Osteocyte (in vitro differentiated cells): ENCODE results near the gene TRPM6. TPM values are rescaled to one million over a fixed set of nuclear protein-coding genes. Genes with fewer than 3 reads are reported as not detected.

ENCODE experiments used
- DNase-seq: peaks from one replicate; pipeline ENCODE4 v3.0.0; 2021; ENCODE audit warnings: mixed read lengths; ENCODE audit not compliant: unreplicated experiment; ENCODE audit errors: extremely low spot score
- H3K27ac Mint-ChIP-seq: one replicate; pipeline ENCODE4 v1.8.0; 2021; ENCODE audit warnings: mild to moderate bottlenecking, mixed read lengths; ENCODE audit not compliant: unreplicated experiment
- H3K27me3 Mint-ChIP-seq: one replicate; pipeline ENCODE4 v1.8.0; 2021; ENCODE audit warnings: mixed read lengths; ENCODE audit not compliant: unreplicated experiment
- H3K36me3 Mint-ChIP-seq: one replicate; pipeline ENCODE4 v1.8.0; 2021; ENCODE audit warnings: mixed read lengths; ENCODE audit not compliant: unreplicated experiment
- H3K4me1 Mint-ChIP-seq: one replicate; pipeline ENCODE4 v1.8.0; 2021; ENCODE audit warnings: mixed read lengths; ENCODE audit not compliant: unreplicated experiment
- H3K4me3 Mint-ChIP-seq: one replicate; pipeline ENCODE4 v1.8.0; 2021; ENCODE audit warnings: mild to moderate bottlenecking, moderate library complexity, mixed read lengths; ENCODE audit not compliant: unreplicated experiment
- H3K9me3 Mint-ChIP-seq: one replicate; pipeline ENCODE4 v1.8.0; 2021; ENCODE audit warnings: mixed read lengths; ENCODE audit not compliant: unreplicated experiment
- total RNA-seq: library from RNA; stranded (reverse); gene quantifications from 2 replicates; pipeline ENCODE4 v1.2.1, GENCODE V29; 2021
- TF ChIP-seq, protein P1 (sequence below): fragments of 200-600 bp; sonication (generic); IDR thresholded peaks from 2 replicates; pipeline ENCODE4 v1.5.0; 2021; ENCODE audit warnings: antibody characterized with exemption, mild to moderate bottlenecking, moderate library complexity

Gene TRPM6
- total RNA-seq, 1 donor from 2014 or later: not detected

DNA sequence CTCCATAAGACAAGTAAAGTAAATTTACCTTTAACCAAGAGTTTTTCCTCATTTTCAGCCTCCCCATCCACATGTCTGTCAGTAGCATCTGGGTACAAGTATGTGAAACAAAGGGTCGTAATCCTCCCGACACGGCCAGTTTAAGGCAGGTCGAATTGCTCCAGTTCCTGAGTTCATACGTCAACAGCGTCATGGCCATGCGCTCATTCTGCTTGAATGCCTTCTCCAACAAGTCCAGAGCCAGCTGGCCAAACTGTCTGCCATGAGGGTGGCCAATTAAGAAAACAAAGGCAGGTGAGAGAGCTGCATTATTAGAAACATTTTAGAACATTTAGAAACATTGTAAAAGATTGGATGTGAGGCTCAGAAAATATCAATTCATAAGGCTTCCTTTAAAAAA, 87.5 kb downstream of the TRPM6 start:
- Mint-ChIP-seq H3K27ac (no peak overlapping the region), H3K4me3 (no peak overlapping the region), H3K36me3 (no peaks in the 10 kb centered on the region), H3K4me1 (no peaks in the 10 kb centered on the region), H3K9me3 (no peaks in the 10 kb centered on the region), H3K27me3 (peaks cover 20% of the 10 kb centered on the region)
- no peak for DNase-seq
- TF ChIP-seq, protein P1, sequence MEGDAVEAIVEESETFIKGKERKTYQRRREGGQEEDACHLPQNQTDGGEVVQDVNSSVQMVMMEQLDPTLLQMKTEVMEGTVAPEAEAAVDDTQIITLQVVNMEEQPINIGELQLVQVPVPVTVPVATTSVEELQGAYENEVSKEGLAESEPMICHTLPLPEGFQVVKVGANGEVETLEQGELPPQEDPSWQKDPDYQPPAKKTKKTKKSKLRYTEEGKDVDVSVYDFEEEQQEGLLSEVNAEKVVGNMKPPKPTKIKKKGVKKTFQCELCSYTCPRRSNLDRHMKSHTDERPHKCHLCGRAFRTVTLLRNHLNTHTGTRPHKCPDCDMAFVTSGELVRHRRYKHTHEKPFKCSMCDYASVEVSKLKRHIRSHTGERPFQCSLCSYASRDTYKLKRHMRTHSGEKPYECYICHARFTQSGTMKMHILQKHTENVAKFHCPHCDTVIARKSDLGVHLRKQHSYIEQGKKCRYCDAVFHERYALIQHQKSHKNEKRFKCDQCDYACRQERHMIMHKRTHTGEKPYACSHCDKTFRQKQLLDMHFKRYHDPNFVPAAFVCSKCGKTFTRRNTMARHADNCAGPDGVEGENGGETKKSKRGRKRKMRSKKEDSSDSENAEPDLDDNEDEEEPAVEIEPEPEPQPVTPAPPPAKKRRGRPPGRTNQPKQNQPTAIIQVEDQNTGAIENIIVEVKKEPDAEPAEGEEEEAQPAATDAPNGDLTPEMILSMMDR: no peak

DNA sequence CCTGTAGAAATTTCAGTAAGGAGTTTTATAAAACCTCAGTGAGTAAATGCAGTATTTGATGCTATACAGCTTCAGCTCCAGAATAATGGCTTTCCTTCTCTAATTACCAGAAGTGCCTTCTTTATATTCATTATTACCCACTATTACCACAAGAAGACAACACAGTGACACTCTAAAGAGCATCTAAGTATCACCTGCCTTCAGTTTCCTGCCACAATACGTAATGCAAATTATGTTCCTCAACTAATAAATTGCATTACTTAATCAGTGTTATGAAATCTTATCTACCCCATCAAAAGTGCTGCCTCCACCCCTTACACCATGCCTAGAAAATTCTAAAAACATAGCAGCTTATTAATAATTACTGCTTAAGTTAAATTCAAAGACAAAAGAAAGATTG, 91.9 kb downstream of the TRPM6 start:
- H3K27me3 Mint-ChIP-seq: peaks cover 22% of the 10 kb centered on the region

GRCh38 chr9:74795081-74795480, 92.6 kb downstream of the TRPM6 start:
- Mint-ChIP-seq H3K9me3 (no peaks in the 10 kb centered on the region), H3K4me1 (no peaks in the 10 kb centered on the region), H3K27me3 (peaks cover 19% of the 10 kb centered on the region), H3K4me3 (no peak overlapping the region), H3K36me3 (no peaks in the 10 kb centered on the region), H3K27ac (no peak overlapping the region)
- TF ChIP-seq, protein P1: no peak
- no peak for DNase-seq

More for the DNA sequence above, 91.9 kb downstream of the TRPM6 start:
- Mint-ChIP-seq H3K9me3 (no peaks in the 10 kb centered on the region), H3K4me1 (no peaks in the 10 kb centered on the region), H3K27ac (no peak overlapping the region), H3K4me3 (no peak overlapping the region), H3K36me3 (no peaks in the 10 kb centered on the region)
- TF ChIP-seq, protein P1: no peak
- DNase-seq: no peak

GRCh38 chr9:74784506-74784905, 103.2 kb downstream of the TRPM6 start:
- Mint-ChIP-seq H3K4me3 (no peak overlapping the region), H3K4me1 (no peaks in the 10 kb centered on the region)
- no peak for DNase-seq

GRCh38 chr9:74783408-74783807, 104.3 kb downstream of the TRPM6 start:
- no peaks in the 10 kb centered on the region for H3K4me1 Mint-ChIP-seq
- no peak for DNase-seq
- TF ChIP-seq, protein P1: no peak
- H3K27ac Mint-ChIP-seq: no peak overlapping the region
- no peaks in the 10 kb centered on the region for H3K36me3 Mint-ChIP-seq
- H3K27me3 Mint-ChIP-seq: peaks cover 14% of the 10 kb centered on the region
- no peaks in the 10 kb centered on the region for H3K9me3 Mint-ChIP-seq
- H3K4me3 Mint-ChIP-seq: no peak overlapping the region

More at GRCh38 chr9:74784506-74784905, 103.2 kb downstream of the TRPM6 start:
- H3K27ac Mint-ChIP-seq: no peak overlapping the region
- no peaks in the 10 kb centered on the region for H3K36me3 Mint-ChIP-seq
- no peaks in the 10 kb centered on the region for H3K9me3 Mint-ChIP-seq
- TF ChIP-seq, protein P1: no peak
- H3K27me3 Mint-ChIP-seq: peaks cover 16% of the 10 kb centered on the region
